ENCODE measurements around the gene RAP1A.

DNA sequence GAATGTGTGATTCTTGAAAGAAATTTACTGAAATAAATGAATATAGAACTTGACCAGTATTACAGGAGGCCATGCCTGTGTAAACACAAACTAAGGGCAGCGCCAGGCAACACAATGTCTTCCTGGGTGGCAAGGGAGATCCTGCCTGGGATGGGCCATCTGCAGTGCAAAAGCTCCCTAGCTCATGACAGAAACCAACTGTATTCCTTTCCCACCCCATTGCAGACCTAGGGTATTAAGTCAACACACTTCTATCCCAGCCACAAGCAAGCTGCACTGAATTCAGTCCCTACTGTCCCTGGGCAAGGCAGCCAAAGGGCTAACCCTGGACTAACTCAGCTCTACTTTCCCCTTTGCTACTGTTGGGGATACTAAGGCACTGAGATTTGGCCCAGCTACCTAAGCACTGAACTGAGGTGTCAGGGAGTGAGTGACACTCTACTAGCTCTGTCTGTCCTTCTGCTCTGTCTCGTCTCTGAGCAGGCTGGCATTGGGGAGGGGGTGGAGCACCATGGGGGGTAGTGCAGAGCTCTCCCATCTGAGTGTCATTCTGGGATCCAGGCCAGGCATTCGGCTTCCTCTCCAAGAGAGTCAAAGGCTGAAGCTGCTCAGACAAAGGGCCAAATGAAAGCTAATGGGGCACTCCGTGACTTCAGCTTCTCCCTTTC lies 117.1 kb downstream of the RAP1A start:
- TF ChIP-seq, protein P1, sequence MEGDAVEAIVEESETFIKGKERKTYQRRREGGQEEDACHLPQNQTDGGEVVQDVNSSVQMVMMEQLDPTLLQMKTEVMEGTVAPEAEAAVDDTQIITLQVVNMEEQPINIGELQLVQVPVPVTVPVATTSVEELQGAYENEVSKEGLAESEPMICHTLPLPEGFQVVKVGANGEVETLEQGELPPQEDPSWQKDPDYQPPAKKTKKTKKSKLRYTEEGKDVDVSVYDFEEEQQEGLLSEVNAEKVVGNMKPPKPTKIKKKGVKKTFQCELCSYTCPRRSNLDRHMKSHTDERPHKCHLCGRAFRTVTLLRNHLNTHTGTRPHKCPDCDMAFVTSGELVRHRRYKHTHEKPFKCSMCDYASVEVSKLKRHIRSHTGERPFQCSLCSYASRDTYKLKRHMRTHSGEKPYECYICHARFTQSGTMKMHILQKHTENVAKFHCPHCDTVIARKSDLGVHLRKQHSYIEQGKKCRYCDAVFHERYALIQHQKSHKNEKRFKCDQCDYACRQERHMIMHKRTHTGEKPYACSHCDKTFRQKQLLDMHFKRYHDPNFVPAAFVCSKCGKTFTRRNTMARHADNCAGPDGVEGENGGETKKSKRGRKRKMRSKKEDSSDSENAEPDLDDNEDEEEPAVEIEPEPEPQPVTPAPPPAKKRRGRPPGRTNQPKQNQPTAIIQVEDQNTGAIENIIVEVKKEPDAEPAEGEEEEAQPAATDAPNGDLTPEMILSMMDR (IDR thresholded peaks at IDR 0.05; ENCODE audit: low read depth, low read length, poor library complexity, severe bottlenecking) = no peak
- no peak for TF ChIP-seq EZH2phosphoT487 (IDR thresholded peaks at IDR 0.05; ENCODE audit: borderline replicate concordance, low read length)

All from DOHH2 (cell line).